Measurements from ENCODE around the gene YPEL1.
A peak's percentile ranks its signal among the peaks of the same experiment; 100 is the strongest.

Gene YPEL1

GRCh38 chr22:21735200-21736083, at the start of gene YPEL1:
Gene YPEL1, minus strand, starts transcription at chr22:21735794. Its CDS starts 25,050 bp downstream, at chr22:21710744.
- peak; percentile 92 for DNase-seq (ENCODE audit: low spot score)

GRCh38 chr22:21780259-21780658, 44.7 kb upstream of the YPEL1 start:
- DNase-seq (ENCODE audit: low spot score) = no peak

- no peak for DNase-seq (ENCODE audit: low spot score)
Observed at GRCh38 chr22:21779444-21779843, 43.9 kb upstream of the YPEL1 start.

- no peak for DNase-seq (ENCODE audit: low spot score)
Observed at GRCh38 chr22:21778705-21779363, 43.2 kb upstream of the YPEL1 start.

GRCh38 chr22:21771631-21771976, 36.0 kb upstream of the YPEL1 start:
- no peak for DNase-seq (ENCODE audit: low spot score)

GRCh38 chr22:21768435-21768834, 32.8 kb upstream of the YPEL1 start:
- no peak for DNase-seq (ENCODE audit: low spot score)

GRCh38 chr22:21766691-21767462, 31.3 kb upstream of the YPEL1 start:
- DNase-seq (ENCODE audit: low spot score) = no peak

GRCh38 chr22:21765909-21766529, 30.4 kb upstream of the YPEL1 start:
- no peak for DNase-seq (ENCODE audit: low spot score)

- no peak for DNase-seq (ENCODE audit: low spot score)
Observed at GRCh38 chr22:21764038-21764804, 28.6 kb upstream of the YPEL1 start.

GRCh38 chr22:21762712-21763581, 27.4 kb upstream of the YPEL1 start:
- no peak for DNase-seq (ENCODE audit: low spot score)

GRCh38 chr22:21761994-21762680, 26.5 kb upstream of the YPEL1 start:
- no peak for DNase-seq (ENCODE audit: low spot score)

GRCh38 chr22:21761086-21761485, 25.5 kb upstream of the YPEL1 start:
- DNase-seq (ENCODE audit: low spot score) = no peak

- DNase-seq (ENCODE audit: low spot score) = no peak
Observed at GRCh38 chr22:21760640-21761039, 25.0 kb upstream of the YPEL1 start.

- no peak for DNase-seq (ENCODE audit: low spot score)
Observed at GRCh38 chr22:21759646-21760376, 24.2 kb upstream of the YPEL1 start.

GRCh38 chr22:21759093-21759492, 23.5 kb upstream of the YPEL1 start:
- DNase-seq (ENCODE audit: low spot score) = no peak

- no peak for DNase-seq (ENCODE audit: low spot score)
Observed at GRCh38 chr22:21758091-21758864, 22.7 kb upstream of the YPEL1 start.

- DNase-seq (ENCODE audit: low spot score) = no peak
Observed at GRCh38 chr22:21755851-21756284, 20.3 kb upstream of the YPEL1 start.

GRCh38 chr22:21754523-21754922, 18.9 kb upstream of the YPEL1 start:
- DNase-seq (ENCODE audit: low spot score) = no peak
